BE2C (cell line): Measurements from ENCODE around the gene TRIM17.

ENCODE experiments used
- DNase-seq: peaks from one replicate; pipeline ENCODE4 v3.0.0-alpha.2; 2020
- H3K27me3 ChIP-seq: fragments of 250-450 bp; sonication (Bioruptor Pico); 2 replicates; pipeline ENCODE4 v1.5.1; 2020; ENCODE audit warnings: mild to moderate bottlenecking
- H3K36me3 ChIP-seq: fragments of 250-450 bp; sonication (Bioruptor Pico); 2 replicates; pipeline ENCODE4 v1.5.1; 2020; ENCODE audit warnings: mild to moderate bottlenecking
- H3K4me1 ChIP-seq: fragments of 250-450 bp; sonication (Bioruptor Pico); 2 replicates; pipeline ENCODE4 v1.5.1; 2020
- H3K4me3 ChIP-seq: 2 replicates; pipeline ENCODE4 v1.5.1; 2011; ENCODE audit warnings: low read depth, low read length
- H3K9me3 ChIP-seq: fragments of 250-450 bp; sonication (Bioruptor Pico); 2 replicates; pipeline ENCODE4 v1.5.1; 2020
- TF ChIP-seq, protein P1 (sequence below): IDR thresholded peaks from 2 replicates; pipeline ENCODE4 v1.5.1; 2012; ENCODE audit warnings: mild to moderate bottlenecking, low read depth, low read length

The TRIM17 gene

DNA sequence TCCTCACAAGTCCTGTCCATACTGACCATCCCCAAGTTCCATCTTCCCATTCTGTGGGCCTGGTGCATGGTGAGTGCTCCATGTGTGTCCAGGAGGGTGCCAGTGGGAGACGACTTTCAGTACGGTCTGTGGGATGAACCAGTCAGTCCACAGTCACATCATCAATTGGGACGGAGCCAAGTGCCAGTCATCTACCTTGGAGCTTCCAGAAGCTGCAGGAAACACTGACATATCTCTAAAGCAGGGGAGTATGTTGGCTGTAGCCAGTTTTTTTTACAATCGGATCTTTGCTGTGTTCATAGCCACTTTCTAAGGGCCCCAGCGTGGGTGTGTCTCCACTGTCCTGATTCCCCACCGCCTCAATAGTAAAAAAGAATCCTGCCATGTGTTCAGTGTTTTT is 13.6 kb upstream of the TRIM17 start:
- TF ChIP-seq, protein P1, sequence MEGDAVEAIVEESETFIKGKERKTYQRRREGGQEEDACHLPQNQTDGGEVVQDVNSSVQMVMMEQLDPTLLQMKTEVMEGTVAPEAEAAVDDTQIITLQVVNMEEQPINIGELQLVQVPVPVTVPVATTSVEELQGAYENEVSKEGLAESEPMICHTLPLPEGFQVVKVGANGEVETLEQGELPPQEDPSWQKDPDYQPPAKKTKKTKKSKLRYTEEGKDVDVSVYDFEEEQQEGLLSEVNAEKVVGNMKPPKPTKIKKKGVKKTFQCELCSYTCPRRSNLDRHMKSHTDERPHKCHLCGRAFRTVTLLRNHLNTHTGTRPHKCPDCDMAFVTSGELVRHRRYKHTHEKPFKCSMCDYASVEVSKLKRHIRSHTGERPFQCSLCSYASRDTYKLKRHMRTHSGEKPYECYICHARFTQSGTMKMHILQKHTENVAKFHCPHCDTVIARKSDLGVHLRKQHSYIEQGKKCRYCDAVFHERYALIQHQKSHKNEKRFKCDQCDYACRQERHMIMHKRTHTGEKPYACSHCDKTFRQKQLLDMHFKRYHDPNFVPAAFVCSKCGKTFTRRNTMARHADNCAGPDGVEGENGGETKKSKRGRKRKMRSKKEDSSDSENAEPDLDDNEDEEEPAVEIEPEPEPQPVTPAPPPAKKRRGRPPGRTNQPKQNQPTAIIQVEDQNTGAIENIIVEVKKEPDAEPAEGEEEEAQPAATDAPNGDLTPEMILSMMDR, result no peak
- no peaks in the 10 kb centered on the region for H3K4me1 ChIP-seq

DNA sequence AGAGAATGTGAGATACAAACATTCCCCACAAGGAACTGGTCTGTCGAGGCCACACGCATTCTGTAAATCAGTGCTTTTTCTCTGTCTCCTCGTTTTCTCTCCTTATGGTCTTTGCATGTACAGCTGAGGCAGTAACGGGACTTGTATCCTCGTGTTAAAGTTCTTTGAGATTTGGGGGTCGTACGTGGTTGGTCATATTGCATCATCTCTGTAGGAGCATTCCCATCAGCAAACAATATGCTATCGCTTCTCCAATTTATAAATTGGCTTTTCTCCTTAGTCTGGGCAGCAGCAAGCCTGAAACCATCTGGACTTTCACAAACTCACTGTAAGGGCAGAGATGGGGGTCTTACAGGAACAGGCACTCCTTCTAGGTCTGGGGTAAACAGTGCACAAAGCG is 13.0 kb upstream of the TRIM17 start:
- Histone ChIP-seq H3K36me3 (no peaks in the 10 kb centered on the region), H3K4me3 (no peak overlapping the region), H3K4me1 (no peaks in the 10 kb centered on the region), H3K27me3 (no peaks in the 10 kb centered on the region), H3K9me3 (no peaks in the 10 kb centered on the region)
- TF ChIP-seq, protein P1, result no peak
- DNase-seq, result no peak

More for the DNA sequence above, 13.6 kb upstream of the TRIM17 start:
- Histone ChIP-seq H3K36me3 (no peaks in the 10 kb centered on the region), H3K9me3 (no peaks in the 10 kb centered on the region), H3K27me3 (no peaks in the 10 kb centered on the region), H3K4me3 (no peak overlapping the region)
- no peak for DNase-seq

DNA sequence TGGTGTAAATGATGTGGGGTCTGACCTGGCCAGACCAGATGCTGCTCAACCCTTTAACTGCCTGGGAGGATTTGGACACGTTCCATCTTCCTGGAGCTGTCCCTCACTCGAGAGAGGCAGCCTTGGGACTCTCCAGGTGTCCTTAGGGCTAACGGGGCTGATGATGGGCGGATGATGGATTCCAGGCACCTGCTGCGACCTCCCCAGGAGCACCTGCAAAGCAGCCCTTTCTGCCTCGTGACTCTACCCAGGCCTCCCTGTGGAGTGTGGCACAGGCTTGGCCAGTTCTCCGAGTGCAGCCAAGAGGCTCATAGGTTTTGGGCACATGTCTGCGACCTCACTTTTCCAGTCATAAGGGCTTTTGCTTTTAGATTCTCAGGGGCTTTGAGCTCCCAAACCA is 12.3 kb upstream of the TRIM17 start:
- H3K4me1 ChIP-seq, result no peaks in the 10 kb centered on the region
- TF ChIP-seq, protein P1, result no peak
- no peaks in the 10 kb centered on the region for H3K36me3 ChIP-seq
- H3K4me3 ChIP-seq, result no peak overlapping the region
- no peak for DNase-seq
- H3K27me3 ChIP-seq, result no peaks in the 10 kb centered on the region
- H3K9me3 ChIP-seq, result no peaks in the 10 kb centered on the region

DNA sequence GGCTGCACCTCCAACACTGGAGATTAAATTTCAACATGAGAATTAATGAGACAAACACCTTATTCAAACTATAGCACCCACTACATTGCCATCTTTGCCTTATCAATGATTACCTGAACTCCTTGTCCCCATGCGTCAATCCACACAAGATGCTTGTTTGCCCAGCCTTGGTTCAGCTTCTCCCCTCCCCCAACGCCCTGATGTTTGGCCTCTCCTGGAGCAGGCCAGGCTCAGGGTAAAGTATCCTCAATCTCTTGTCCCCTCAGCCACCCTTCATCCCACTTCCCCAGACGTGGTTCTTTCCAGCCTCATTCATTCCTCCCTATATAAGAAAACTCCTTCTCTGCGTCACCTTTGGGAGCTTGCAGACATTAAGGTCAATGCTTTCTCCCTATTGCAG is 11.8 kb upstream of the TRIM17 start:
- H3K4me3 ChIP-seq, result no peak overlapping the region
- TF ChIP-seq, protein P1, result no peak
- H3K27me3 ChIP-seq, result no peaks in the 10 kb centered on the region
- no peak for DNase-seq
- H3K36me3 ChIP-seq, result no peaks in the 10 kb centered on the region
- H3K9me3 ChIP-seq, result no peaks in the 10 kb centered on the region
- no peaks in the 10 kb centered on the region for H3K4me1 ChIP-seq

DNA sequence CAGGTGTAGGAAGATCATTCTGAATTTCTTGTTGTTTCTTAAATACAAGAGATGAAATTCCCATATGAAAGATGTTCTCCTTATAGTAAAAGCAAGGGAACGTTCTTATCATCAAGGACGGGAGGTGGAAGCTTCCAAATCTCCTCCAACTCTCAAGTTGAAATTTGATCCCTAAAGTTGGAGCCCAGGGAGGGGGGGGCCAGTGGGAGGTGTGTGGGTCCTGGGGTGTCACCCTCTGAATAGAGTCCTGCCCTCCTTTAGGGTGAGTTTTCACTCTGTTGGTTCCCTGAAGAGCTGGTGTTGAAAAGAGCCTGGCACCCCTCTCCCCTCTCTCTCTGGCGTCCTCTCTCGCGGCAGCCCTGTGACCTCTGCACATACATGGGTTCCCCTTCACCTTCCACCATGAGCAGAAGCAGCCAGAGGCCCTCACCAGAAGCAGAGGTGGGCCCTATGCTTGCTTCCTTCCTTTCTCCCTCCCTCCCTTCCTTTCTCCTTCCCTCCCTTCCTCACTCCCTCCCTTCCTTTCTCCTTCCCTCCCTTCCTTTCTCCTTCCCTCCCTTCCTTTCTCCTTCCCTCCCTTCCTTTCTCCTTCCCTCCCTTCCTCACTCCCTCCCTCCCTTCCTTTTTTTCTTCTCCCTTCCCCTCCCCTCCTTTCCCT is 10.0 kb upstream of the TRIM17 start:
- Histone ChIP-seq H3K36me3 (no peaks in the 10 kb centered on the region), H3K27me3 (no peaks in the 10 kb centered on the region), H3K4me3 (no peak overlapping the region), H3K9me3 (no peaks in the 10 kb centered on the region), H3K4me1 (no peaks in the 10 kb centered on the region)
- no peak for DNase-seq
- TF ChIP-seq, protein P1, result no peak

DNA sequence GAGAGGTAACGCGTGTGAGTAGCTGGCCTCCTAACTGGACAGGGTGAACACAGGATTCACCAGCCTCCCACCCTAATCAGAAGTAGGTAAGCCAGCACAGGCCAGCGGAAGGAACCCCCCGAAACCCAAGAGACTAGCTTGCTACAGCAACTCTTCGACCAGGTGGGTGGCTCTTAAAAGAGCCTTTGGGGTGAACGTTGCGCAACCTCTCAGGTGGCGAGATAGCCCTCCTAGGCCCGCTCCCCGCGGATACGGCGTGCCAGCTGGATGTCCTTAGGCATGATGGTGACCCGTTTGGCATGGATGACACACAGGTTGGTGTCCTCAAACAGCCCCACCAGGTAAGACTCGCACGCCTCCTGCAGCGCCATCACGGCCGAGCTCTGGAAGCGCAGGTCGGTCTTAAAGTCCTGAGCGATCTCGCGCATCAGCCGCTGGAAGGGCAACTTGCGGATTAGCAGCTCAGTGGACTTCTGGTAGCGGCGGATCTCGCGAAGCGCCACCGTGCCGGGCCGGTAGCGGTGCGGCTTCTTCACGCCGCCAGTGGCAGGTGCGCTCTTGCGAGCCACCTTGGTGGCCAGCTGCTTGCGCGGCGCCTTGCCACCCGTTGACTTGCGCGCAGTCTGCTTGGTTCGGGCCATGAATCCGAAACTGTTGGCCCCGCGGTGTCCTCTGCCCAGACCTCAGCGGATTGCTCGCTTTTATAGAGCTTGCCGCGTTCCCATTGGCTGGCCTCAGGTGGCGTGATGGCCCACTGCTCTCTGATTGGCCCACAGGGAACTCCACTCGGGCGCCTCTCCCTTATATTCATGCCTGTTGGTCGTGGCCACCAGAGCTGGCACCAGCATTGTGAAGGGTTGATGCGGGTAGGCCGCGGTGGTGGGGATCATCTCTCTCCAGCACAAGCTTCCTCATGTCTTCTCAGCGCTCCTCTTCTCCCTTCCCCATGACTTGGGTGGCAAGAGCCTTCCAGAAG is 8.3 kb upstream of the TRIM17 start:
- H3K4me3 ChIP-seq, result no peak overlapping the region
- TF ChIP-seq, protein P1, result no peak
- no peaks in the 10 kb centered on the region for H3K36me3 ChIP-seq
- no peaks in the 10 kb centered on the region for H3K9me3 ChIP-seq
- H3K27me3 ChIP-seq, result no peaks in the 10 kb centered on the region
- no peaks in the 10 kb centered on the region for H3K4me1 ChIP-seq
- DNase-seq, result no peak
